DMS153 (cell line): ENCODE results near the gene IL27RA.
"Not testable (repeated sequence)": the region's sequence is repeated elsewhere in the genome, so short reads cannot be mapped to it uniquely, and the experiment has no call there.

ENCODE experiments used
- DNase-seq: peaks from one replicate; lab custom pipeline; 2025; lab: John Stamatoyannopoulos, UW

IL27RA gene

DNA sequence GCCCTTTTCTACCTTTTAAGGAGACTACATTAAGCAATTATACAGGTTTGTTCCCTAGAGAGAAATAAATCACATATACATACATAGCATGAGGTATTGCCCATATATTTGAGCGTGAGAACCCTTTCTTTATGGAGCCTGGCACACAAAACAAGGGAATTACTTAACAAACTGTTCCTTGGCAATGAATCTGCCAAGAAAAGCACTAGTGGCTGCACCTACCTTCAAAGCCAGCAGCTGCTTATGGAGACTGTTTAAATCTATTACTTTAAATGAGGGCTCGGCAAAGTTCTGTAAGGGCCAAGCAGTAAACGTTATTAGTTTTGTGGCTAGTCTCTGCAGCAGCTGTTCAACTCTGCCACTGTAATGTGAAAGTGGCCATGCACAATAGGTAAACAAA lies 32.5 kb upstream of the IL27RA start:
- DNase-seq, result no peak

DNA sequence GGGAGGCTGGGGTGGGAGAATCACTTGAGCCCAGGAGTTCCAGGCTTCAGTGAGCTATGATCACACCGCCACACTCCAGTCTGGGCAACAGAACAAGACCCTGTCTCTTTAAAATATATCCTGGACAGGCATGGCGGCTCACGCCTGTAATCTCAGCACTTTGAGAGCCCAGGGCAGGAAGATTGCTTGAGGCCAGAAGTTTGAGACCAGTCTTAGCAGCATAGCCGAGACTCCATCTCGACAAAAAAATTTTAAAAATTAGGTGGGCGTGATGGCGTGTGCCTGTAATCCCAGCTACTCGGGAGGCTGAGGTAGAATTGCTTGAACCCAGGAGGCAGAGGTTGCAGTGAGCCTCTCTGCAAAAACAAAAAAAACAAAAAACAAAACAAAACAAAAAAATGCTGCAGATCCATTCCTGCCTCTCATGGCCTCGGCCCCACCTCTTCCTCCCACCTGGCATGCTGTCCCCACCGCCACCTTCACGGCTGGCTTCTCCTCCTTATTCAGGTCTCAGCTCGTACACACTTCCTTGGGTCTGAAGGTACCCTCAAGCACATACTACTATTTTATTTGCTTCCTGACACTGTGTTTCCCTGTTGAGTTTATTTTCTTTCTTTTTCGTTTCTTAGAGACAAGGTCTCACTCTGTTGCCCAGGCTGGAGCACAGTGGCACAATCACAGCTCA lies 30.7 kb upstream of the IL27RA start:
- no peak for DNase-seq

DNA sequence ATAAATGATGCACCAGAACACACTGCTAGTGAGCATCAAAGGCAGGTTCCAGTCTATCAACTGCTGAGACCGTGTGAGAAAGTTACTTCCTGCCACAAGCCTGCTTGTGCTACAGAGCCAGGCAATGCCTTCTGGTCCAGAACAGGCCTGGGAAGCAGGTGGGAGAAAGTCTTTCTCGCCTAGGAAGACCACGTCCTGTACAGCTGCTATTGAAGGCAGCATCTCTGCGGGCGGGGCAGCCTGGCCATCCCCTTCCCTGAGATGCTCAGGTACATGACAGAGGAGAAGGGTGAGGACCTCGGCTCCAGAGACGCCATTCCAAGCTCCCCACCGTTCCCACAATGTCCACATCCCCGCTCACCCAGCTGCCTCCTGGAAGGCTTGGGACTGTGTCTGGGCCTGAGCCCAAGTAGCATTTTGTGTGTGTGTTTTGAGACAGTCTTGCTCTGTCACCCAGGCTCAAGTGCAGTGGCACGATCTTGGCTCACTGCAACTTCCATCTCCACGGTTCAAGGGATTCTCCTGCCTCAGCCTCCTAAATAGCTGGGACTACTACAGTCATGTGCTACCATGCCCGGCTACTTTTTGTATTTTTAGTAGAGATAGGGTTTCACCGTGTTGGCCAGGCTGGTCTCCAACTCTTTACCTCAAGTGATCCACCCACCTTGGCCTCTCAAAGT lies 28.9 kb upstream of the IL27RA start:
- no peak for DNase-seq

DNA sequence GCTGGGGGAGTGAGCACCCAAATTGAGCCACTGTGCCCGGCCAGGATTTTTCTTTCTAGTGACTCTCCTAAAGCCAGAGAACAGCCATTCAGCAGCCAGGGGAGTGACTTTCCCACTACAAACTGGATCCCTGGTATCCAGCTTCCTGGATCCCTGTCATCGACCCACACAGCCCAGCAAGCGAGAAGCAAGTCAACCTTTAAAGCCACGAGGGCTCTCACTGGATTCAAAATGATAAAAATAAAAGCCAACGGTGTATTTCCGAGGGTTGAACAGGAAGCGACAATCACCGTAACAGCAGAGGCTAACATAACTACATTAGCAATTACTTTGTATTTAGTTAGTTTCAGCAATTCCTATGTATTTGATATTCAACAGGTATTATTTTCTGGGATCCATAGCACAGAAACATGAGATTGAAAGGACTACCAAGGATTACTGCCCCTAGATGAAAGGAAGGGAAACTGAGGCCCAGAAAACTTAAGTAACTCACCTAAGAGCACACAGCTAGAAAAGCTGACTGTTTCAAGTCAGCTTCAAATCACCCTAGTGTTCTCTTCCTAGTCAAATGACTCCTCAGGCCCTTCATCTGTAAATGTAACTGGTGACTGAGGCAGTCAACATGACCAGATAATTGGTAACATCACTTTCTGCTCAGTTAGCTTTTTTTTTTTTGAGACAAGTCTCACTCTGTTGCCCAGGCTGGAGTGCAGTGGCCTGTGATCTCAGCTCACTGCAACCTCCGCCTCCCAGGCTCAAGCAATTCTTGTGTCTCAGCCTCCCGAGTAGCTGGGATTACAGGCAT lies 28.1 kb upstream of the IL27RA start:
- no peak for DNase-seq

DNA sequence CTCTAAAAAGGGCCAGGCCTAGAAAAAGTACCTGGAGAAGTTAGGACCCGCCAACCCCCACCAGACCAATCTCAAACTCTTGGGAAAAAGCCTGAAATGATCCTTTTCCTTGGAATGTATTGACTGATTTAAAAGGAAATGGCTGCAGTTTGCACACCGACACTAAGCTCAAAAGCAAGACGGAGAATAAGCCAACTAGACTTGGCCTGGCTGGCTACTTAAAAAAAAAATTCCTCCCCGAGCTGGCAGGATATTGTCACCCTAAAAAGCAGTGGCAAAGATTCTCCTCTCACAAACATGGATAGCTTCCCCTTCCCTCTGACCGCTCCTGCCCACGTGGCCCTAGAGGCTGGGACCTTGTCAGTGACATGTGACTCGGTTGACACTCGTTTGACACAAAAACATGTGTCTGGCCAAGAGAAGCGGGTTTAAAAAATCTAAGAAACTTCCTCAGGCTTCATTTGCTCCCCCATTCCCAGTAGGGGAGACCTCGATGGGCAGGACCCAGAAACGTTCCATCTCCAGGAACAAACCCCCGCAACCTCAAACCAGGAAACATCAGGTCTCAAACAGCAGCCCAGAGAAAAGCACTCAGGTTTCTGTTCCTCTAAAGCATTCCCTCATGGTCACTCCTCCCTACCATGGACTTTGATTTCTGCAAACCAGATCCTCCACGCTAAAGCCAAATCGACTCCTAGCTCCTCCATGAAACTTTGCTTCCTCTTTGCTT lies 26.8 kb upstream of the IL27RA start:
- no peak for DNase-seq

DNA sequence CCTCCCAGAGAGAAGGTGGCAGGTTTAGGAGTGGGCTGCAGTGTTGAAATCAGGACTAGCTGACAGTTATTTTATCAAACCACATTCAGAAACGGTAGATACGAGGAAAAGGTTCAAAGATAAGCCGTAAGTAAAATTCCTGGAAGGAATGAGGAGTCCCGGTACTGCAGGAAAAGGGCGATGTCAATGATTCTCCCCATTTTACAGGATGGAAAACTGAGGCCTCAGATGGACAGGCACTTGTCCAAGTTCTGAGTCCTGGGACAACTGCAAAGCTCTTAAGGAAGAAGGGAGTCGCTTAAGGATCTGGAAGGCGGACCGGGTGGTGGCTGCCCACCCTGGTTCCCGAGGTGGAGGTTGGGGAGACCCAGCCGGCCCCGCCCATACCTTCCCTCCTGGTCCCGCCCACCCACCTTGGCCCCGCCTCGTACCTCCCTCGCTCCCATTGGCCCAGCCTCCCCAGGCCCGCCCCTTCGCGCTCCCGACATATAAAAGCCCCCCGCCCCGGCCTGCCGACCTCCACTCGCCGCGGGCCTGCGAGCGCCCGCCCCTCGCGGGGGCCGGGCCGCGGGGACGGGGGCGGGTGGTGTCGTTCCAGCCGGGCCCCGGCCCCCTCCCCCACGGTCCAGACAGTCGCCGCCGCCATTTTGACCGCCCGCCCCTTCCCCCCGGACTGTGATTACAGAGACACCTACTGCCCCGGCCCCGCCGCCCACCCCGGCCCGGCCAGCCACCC lies 26.0 kb upstream of the IL27RA start:
- peak; percentile 54 for DNase-seq

DNA sequence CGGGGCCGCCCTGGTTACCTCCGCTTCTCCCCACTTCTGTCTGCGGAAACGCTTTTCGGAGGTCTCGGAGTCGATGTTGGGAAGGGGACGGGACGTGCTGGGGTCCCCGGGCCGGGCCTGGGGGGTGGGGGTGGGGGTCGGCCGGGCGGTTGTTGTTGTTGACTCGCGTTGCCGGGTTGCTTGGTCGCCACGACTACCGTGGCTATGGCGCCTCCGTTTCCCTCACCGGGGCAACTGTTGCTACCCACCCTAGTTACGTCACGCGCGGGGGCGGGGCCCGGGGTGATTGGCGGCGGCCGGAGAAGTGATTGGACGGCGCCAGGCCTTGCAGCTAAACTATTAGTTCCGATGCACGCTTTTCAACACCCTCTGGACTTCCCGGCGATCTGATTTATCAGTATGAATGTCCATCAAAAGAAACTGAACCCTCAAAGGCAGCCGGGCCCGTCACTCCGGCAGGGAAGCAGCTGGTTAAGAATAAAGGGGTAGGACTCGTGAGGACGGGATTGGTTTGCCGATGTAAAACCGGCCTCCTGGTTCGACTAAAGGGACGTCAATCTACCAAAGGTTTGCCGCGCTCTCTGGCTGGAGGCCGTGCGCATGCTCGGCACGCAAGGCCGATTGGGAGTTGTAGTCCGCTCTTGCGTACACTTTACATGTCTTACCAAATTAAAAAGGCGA lies 25.3 kb upstream of the IL27RA start, which contains the start of gene RFX1:
Gene RFX1, minus strand, starts transcription at position 236 of the 681 bp plus-strand sequence. CDS start 12,477 bp downstream, outside the sequence.
- peak; percentile 100 for DNase-seq

DNA sequence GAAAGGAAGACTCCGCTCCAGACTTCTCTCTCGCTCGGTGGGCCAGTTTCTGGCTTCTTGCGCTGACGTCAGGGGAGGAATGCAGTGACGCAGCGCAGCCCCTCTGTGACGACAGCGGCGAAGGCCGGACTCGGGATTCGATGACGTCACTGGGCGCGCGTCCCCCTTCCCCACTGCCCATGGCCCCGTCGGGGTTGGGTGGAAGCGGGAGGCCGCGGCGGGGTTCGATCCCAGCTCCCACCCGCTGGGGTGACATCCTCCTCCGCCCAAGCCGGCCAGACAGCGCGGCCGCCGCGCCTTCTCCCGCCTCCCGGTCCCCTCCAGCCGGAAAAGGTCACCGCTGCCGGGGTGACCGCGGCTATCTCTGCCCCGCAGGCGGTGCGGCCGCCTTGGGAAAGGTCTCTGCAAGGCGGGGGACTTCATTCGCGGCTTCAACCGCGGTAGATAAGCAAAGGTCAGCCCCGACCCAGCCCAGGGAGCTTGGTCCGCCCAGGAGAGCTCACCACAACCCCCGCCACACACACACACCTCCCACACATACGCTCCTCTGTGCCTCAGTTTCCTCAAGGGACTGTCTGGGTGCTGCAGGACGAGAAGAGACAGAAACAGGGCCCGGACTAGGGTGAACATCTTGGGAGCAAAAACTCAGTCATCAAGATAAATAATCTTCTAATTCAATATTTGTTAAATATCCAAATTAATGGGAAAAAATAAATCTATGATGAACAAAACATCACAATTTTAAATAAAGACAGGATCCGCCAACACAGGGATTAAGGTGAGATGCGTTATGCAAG lies 24.6 kb upstream of the IL27RA start:
- no peak for DNase-seq

DNA sequence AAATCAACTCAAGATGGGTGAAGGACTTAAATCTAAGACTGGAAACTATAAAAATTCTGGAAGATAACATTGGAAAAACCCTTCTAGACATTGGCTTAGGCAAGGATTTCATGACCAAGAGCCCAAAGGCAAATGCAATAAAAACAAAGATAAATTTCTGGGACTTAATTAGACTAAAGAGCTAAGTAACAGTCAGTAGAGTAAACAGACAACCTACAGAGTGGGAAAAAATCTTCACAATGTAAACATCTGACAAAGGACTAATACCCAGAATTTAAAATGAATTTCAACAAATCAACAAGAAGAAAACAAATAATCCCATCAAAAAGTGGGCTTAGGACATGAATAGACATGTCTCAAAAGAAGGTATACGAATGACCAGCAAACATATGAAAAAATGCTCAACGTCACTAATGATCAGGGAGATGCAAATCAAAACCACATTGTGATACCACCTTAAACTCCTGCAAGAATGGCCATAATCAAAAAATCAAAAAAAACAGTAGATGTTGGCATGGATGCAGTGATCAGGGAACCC lies 19.1 kb upstream of the IL27RA start:
- DNase-seq, result no peak

DNA sequence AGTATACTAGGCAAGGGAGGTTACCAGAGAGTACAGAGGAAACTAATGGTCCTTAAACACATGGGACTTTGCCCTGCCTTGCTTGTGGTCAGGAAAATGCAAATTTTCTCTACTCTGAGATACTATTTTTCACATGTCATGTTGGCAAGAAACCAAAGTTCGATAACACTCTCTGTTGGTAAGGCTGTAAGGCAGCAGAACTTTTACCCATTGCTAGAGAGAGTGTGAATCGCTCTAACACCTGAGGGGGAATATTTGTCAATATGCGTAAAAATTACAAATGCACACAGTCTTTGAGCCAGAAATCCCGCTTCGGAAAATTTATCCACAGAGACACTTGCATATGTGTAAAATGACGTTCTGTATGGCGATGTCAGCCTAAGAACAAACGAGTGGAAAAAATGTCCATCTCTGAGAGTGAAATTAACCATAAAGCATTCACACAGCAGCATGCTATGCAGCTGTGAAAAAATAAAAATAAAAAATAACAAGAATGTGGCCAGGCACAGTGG lies 16.0 kb upstream of the IL27RA start:
- no peak for DNase-seq

DNA sequence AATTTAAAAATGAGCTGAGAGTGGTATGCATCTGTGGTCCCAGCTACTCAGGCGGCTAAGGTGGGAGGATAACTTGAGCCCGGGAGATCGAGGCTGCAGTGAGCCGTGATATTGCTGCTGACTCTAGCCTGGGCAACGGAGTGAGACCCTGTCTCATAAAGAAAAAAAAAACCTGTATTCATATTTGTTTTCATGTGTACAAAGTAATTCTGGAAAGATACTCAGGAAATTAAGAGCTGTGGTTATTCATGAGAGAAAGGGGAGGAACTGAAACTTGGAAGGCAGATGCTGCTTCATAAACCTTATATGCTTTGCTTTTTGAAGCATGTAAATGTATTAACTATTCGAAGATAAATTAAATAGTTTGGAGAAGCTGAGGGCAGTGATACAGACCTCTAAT lies 12.5 kb upstream of the IL27RA start:
- no peak for DNase-seq

DNA sequence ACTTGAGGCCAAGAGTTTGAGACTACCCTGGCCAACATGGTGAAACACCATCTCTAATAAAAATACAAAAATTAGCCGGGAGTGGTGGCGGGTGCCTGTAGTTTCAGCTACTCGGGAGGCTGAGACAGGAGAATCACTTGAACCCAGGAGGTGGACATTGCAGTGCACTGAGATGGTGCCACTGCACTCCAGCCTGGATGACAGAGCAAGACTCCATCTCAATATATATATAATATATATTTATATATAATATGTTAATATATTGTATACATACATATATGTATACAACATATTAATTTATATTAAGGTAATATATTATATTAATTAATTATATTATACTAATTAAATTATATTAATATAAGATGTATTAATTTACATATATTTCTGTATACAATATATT lies 11.8 kb upstream of the IL27RA start:
- DNase-seq, result not testable (repeated sequence)

DNA sequence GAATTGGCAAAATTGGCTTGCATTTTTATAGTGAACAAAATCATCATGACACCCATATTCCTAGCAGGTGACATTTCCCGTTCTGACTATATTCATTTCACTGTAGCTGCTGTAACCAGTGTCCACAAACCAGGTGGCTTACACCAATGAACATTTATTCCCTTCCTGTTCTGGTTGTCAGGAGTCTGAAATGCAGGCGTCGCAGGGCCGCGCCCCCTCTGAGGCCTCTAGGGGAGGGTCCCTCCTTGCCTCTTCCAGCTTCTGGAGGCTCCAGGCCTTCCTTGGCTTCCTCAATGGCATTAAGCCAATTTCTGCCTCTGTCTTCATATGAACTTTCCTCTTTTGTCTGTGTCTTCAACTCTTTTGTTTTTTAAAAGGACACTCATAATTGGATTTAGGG lies 10.1 kb upstream of the IL27RA start:
- no peak for DNase-seq

DNA sequence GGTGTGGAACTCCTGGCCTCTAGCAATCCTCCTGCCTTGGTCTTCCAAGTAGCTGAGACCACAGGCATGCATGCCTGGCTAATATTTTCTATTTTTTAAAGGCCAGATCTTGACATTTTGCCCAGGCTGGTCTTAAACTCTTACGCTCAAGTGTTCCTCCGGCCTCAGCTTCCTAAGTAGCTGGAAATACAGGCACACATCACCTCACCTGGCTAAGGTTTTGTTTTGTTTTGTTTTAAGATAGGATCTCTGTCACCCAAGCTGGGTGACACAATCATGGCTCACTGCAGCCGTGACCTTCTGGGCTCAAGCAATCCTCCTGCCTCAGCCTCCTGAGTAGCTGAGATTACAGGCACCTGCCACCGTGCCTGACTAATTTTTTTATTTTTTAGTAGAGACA lies 9.1 kb upstream of the IL27RA start:
- no peak for DNase-seq

DNA sequence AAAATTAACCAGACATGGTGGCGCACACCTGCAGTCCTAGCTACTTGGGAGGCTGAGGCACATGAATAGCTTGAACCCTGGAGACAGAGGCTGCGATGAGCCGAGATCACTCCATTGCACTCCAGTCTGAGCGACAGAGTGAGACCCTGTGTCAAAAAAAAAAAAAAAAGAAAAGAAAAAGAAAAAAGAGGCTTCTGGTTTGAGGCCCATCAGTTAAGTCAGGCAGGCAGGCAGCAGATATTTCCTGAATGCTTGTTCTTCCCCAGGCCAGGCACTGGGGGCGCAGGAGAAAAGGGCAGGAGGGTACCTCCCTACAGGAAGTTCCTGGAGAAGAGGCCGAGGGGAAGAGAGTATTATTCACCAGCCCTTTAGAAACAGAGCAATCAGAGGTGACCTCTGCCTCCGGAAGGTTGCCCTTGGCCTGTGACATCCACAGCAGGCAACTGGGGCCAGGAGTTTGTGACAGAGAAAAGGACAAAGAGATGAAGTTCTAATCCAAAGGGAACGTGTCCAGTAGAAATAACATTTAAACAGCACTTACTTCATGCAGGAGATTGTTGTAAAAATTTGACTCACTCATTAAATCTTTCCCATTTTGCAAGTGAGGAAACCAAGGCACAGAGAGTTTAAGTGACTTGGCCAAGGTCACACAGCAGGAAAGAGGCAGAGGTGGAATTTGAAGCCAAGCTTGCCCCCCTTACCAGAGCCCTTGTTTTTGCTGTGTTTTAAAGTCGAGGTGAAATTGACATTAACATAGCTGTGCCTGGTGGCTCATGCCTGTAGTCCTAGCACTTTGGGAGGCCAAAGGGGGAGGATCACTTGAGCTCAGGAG lies 7.9 kb upstream of the IL27RA start:
- DNase-seq, result no peak

DNA sequence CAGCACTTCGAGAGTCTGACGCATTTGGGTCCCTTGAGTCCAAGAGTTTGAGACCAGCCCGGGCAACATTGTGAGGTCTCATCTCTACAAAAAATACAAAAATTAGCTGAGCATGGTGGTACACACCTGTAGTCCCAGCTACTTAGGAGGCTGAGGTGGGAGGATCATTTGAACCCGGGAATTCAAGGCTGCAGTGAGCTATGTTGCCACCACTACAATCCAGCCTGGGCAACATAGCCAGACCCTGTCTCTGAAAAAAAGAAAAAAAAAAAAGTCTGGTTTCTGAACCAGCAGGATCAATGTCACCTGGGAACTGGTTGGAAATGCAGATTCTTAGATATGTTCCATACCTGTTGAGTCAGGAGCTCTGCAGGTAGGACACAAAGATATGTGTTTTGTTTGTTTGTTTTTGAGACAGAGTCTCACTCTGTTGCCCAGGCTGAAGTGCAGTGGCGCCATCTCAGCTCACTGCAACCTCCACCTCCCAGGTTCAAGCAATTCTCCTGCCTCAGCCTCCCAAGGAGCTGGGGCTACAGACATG lies 4.8 kb upstream of the IL27RA start:
- not testable (repeated sequence) for DNase-seq

DNA sequence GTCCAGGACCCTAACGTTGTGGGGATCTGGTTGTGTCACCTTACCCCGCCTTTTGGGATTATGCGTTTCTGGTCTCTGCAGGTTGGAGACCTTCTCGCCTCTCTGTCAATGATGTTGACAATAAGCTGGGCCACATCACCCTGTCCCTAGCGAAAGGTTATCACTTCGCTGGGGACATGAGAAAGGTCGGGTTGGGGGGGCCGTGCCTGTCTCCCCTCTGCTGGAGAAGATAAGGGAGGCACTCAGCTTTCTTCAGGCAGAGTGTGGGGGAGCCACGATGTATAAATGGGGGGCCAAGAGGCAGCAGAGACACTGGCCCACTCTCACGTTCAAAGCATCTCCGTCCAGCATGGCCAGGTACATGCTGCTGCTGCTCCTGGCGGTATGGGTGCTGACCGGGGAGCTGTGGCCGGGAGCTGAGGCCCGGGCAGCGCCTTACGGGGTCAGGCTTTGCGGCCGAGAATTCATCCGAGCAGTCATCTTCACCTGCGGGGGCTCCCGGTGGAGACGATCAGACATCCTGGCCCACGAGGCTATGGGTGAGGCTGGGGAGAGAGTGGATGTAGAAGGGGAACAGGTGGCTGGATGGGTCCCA lies 3.6 kb upstream of the IL27RA start, which contains the start of gene RLN3:
Gene RLN3, plus strand, starts transcription at position 293 of the 595 bp plus-strand sequence. Its CDS starts 57 bp downstream, at position 350.
- no peak for DNase-seq

DNA sequence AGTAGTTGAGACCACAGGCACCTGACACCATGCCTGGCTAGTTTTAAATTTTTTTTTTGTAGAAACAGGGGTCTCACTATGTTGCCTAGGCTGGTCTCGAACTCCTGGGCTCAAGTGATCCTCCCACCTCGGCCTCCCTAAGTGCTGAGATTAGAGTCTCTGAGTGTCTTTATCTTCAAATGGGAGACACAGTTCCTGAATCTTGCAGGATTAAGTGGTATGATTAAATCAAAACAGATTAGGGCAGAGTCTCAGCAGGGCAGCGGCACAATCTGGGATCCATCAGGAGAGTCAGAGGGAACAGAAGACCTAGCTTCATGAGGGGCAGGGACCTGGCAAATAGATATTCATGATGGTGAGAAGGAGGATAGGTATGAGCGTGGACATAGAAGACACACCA lies 2.7 kb upstream of the IL27RA start:
- no peak for DNase-seq
